DOHH2 (cell line): ENCODE measurements around the gene OR5AN1.
"Not testable (repeated sequence)": the region's sequence is repeated elsewhere in the genome, so short reads cannot be mapped to it uniquely, and the experiment has no call there.

ENCODE experiments used
- H3F3A ChIP-seq: fragments of 200-600 bp; sonication (generic), shearing (Covaris generic); 2 replicates; pipeline ENCODE4 v1.6.0; 2016; ENCODE audit warnings: antibody characterized with exemption, mild to moderate bottlenecking; ENCODE audit not compliant: control insufficient read depth, insufficient read depth
- H3K27ac ChIP-seq: fragments of 200-600 bp; sonication (generic); 2 replicates; pipeline ENCODE4 v1.5.1; 2014; ENCODE audit warnings: low read depth, mild to moderate bottlenecking, low read length, moderate library complexity
- H3K27me3 ChIP-seq: fragments of 200-600 bp; sonication (generic); 2 replicates; pipeline ENCODE4 v1.6.1; 2014; ENCODE audit warnings: mild to moderate bottlenecking, low read length, mixed read lengths; ENCODE audit not compliant: control insufficient read depth
- H3K36me3 ChIP-seq: fragments of 200-600 bp; sonication (generic); 2 replicates; pipeline ENCODE4 v1.6.1; 2014; ENCODE audit warnings: mild to moderate bottlenecking, low read length, moderate library complexity, mixed read lengths; ENCODE audit not compliant: control insufficient read depth
- H3K4me1 ChIP-seq: fragments of 200-600 bp; sonication (generic); 2 replicates; pipeline ENCODE4 v1.6.1; 2014; ENCODE audit warnings: mild to moderate bottlenecking, low read length, mixed read lengths; ENCODE audit not compliant: control insufficient read depth
- H3K4me2 ChIP-seq: fragments of 200-600 bp; sonication (generic); 2 replicates; pipeline ENCODE4 v1.6.0; 2014; ENCODE audit warnings: mild to moderate bottlenecking, low read length, moderate library complexity
- H3K4me3 ChIP-seq: fragments of 200-600 bp; sonication (generic); 2 replicates; pipeline ENCODE4 v1.5.1; 2014; ENCODE audit warnings: mild to moderate bottlenecking, low read length, mixed read lengths
- H3K79me2 ChIP-seq: fragments of 200-600 bp; sonication (generic); 2 replicates; pipeline ENCODE4 v1.6.1; 2014; ENCODE audit warnings: mild to moderate bottlenecking, low read length, mixed read lengths; ENCODE audit not compliant: control insufficient read depth
- H3K9me2 ChIP-seq: fragments of 200-600 bp; sonication (generic); replicated peaks from 2 replicates; pipeline ENCODE4 v1.6.1; 2014; ENCODE audit warnings: mild to moderate bottlenecking, low read length, mixed read lengths; ENCODE audit not compliant: control insufficient read depth
- H3K9me3 ChIP-seq: fragments of 200-600 bp; sonication (generic); 2 replicates; pipeline ENCODE4 v1.6.1; 2014; ENCODE audit warnings: antibody characterized with exemption, low read length, mixed read lengths; ENCODE audit not compliant: control insufficient read depth, insufficient read depth
- H4K20me1 ChIP-seq: fragments of 200-600 bp; sonication (generic); 2 replicates; pipeline ENCODE4 v1.6.0; 2014; ENCODE audit warnings: low read depth, mild to moderate bottlenecking, antibody characterized with exemption, low read length, moderate library complexity; ENCODE audit not compliant: control insufficient read depth, insufficient read depth
- CTCF ChIP-seq: fragments of 200-600 bp; sonication (generic); IDR thresholded peaks from one replicate; pipeline ENCODE4 v1.5.1; 2014; ENCODE audit warnings: antibody characterized with exemption, mild to moderate bottlenecking, low read depth, low read length; ENCODE audit not compliant: poor library complexity, severe bottlenecking
- EZH2phosphoT487 ChIP-seq: fragments of 200-600 bp; sonication (generic); IDR thresholded peaks from 2 replicates; pipeline ENCODE4 v1.6.1; 2017; ENCODE audit warnings: borderline replicate concordance, mild to moderate bottlenecking, antibody characterized with exemption, low read length, moderate library complexity, mixed read lengths

OR5AN1 gene

GRCh38 chr11:59336931-59337330 is 21.8 kb upstream of the OR5AN1 start:
- TF ChIP-seq CTCF, result no peak
- no peak for TF ChIP-seq EZH2phosphoT487
- Histone ChIP-seq H3K9me3 (0 out of 2 replicates have a peak, but pooled peaks cover 4% of the 10 kb centered on the region), H3K27ac (no peak overlapping the region), H3K9me2 (no peaks in the 10 kb centered on the region), H3K4me3 (no peak overlapping the region), H3K36me3 (no peaks in the 10 kb centered on the region), H3K79me2 (no peaks in the 10 kb centered on the region), H4K20me1 (no peaks in the 10 kb centered on the region), H3K27me3 (no peaks in the 10 kb centered on the region), H3K4me1 (no peaks in the 10 kb centered on the region), H3K4me2 (no peak overlapping the region), H3F3A (no peaks in the 10 kb centered on the region)

- H3K4me2 ChIP-seq, H3K9me2 ChIP-seq, H3K4me3 ChIP-seq, H4K20me1 ChIP-seq, H3K27me3 ChIP-seq, H3K79me2 ChIP-seq, H3K4me1 ChIP-seq, H3K9me3 ChIP-seq, H3K27ac ChIP-seq, H3K36me3 ChIP-seq, H3F3A ChIP-seq: not testable (repeated sequence)
Observed at GRCh38 chr11:59349657-59350056, 9.0 kb upstream of the OR5AN1 start.

GRCh38 chr11:59355226-59355625 is 3.5 kb upstream of the OR5AN1 start:
- Histone ChIP-seq H3K4me2 (no peak overlapping the region), H4K20me1 (no peaks in the 10 kb centered on the region), H3K27ac (no peak overlapping the region), H3K36me3 (no peaks in the 10 kb centered on the region), H3K4me1 (no peaks in the 10 kb centered on the region), H3K4me3 (no peak overlapping the region), H3K27me3 (no peaks in the 10 kb centered on the region), H3K79me2 (no peaks in the 10 kb centered on the region), H3K9me3 (no peaks in the 10 kb centered on the region), H3K9me2 (no peaks in the 10 kb centered on the region), H3F3A (no peaks in the 10 kb centered on the region)
- TF ChIP-seq EZH2phosphoT487 (no peak), CTCF (no peak)

- H3K4me3 ChIP-seq, result no peak overlapping the region
- H4K20me1 ChIP-seq, result no peaks in the 10 kb centered on the region
- no peaks in the 10 kb centered on the region for H3K9me2 ChIP-seq
- no peaks in the 10 kb centered on the region for H3F3A ChIP-seq
- TF ChIP-seq CTCF, result no peak
- no peak for TF ChIP-seq EZH2phosphoT487
- no peaks in the 10 kb centered on the region for H3K27me3 ChIP-seq
- H3K4me1 ChIP-seq, result no peaks in the 10 kb centered on the region
- H3K27ac ChIP-seq, result no peak overlapping the region
- no peaks in the 10 kb centered on the region for H3K79me2 ChIP-seq
- H3K36me3 ChIP-seq, result no peaks in the 10 kb centered on the region
- no peak overlapping the region for H3K4me2 ChIP-seq
- H3K9me3 ChIP-seq, result no peaks in the 10 kb centered on the region
Observed at GRCh38 chr11:59356561-59356960, 2.1 kb upstream of the OR5AN1 start.
